Measurements from ENCODE around the gene COL9A3.
A peak's percentile ranks its signal among the peaks of the same experiment; 100 is the strongest.

Gene COL9A3

DNA sequence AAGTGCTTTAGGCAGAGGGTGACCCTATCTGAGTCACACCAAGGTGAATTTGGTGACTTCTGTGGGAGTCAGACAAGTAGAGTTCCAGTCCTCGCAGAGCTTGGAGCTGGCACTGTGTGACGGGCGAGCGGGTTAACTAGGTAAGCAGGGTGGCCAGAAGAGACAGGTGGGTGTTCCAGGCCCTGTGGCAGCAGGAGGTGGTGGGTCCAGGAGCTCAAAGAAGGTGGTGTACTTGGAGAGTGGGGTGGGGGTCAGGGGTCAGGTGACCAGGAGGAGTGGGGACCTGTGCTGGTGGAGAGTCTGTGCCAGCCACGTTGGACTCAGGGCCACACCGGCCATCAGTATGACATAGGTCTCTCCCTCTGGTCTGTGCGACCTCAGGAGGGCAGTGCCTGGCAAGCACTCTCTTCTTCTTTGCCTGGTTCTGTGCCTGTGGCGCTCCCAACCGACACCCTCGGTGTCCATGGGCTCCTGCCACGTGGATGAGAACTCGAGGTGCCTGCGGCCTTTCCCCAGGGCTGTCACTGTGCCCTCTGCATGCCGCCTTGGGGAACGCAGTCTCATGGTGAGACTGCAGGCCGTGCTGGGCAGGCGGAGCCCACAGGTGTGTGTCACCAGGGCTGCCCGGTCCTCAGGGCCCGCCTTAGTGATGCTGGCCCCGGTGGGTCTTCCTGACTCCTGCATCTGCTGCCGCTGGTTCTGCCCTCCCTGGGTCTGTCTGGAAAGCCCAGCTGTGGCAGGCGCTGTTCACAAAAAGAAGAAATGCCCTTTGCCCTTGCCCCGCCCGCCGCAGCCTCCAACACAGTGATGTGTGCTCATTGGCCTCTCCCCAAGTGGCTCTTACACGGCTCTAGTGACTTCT lies 18.9 kb upstream of the COL9A3 start:
- DNase-seq = no peak

DNA sequence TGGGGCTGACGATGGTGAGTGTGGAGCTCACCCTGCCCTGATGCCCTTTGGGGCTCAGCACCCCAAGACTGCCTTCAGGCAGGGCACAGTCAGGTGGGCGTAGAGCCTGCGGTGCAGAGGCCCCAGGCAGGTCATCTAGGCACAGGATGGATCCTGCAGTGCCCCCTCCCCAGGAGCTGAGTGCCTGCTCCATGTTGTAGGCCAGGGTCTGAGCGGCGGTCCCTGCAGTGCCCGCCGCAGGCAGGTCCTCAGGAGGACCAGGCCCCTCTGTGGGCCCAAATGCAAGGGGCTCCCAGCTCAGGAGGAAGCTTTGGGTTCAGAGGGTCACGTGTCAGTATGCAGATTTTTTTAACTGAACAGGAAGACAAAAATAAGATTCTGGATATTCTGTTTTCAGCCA lies 17.8 kb upstream of the COL9A3 start:
- no peak for DNase-seq

DNA sequence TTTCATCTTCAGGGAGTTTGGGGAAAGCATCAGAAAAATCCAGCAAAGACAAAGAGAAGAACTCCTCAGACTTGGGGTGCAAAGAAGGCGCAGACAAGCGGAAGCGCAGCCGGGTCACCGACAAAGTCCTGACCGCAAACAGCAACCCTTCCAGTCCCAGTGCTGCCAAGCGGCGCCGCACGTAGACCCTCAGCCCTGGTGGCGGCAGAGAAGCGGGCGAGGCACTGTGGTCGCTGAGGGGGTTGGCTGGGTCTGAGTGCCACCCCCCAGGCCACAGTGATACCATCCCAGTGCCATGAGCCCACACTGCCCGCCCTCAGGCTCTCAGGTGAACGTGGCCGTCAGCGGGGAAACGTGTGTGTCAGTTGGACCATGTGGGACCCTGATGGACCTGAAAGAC lies 17.4 kb upstream of the COL9A3 start:
- DNase-seq = no peak

- DNase-seq = no peak
Observed at GRCh38 chr20:62799873-62800272, 17.0 kb upstream of the COL9A3 start.

- no peak for DNase-seq
Observed at GRCh38 chr20:62800314-62801259, 16.3 kb upstream of the COL9A3 start.

DNA sequence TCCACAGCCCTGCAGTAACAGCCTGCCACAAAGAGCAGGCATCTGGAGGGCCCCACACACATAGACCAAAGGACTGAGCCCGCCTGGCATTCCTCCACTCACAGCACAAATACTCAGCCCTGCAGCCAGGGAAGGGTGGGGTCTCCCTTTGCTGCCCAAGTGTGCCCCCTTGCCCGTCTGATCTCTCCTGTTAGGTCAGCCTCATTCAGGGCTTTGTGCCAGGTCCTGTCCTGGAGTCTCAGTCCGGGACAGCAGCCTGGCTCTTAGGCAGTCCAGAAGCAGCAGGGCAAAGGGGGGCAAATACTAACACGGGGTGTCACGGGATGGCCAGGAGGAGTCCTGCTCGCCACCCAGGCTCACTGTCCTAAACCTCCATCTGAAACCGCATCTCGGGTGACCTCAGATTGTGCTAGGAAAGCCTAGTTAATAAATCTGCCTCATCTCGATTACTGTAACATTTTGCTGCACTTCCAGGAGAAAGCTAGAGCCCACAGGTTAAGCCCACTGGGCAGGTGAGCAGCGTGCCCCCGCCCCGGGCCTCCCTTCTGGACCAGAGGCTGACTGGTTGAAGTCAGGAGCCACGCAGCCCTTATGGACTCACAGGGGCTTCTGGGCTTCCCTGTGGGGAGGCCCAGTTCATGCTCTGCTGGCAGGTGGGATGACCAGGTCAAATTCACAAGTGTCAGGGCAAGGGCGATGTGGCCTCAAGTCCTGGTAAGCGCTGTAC lies 15.4 kb upstream of the COL9A3 start:
- DNase-seq = no peak

DNA sequence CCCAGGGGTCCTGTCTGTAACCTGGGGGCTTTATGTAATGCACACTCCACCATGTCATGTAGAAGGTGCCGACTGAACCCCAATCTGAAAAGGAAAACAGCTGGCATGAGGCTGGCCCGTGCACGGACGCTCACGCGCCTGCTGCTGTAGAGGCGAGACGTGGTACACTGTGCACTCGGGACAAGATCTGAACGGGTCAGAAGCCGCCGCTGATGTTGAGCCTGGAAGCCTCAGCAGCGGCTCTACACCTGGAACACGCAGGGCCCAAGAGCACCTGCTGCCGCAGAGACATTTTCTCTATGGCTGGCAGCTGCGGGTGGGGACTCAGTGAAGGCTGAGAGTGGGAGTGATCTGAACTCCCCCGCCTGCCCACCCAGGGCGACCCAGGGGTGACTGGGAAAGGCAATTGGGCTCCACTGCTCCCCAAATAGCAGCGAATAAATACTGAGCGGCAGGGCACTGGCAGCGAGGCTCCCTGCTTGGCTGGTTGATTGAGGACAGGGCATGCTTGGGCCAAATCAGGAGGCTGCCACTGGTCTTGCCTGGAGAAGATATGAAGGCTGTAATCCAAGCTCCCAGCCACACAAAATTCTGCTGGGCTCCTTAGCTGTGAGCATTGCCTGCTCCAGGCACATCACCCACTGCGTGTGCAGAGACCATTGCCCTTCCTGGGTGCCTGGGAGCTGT lies 14.7 kb upstream of the COL9A3 start:
- no peak for DNase-seq

DNA sequence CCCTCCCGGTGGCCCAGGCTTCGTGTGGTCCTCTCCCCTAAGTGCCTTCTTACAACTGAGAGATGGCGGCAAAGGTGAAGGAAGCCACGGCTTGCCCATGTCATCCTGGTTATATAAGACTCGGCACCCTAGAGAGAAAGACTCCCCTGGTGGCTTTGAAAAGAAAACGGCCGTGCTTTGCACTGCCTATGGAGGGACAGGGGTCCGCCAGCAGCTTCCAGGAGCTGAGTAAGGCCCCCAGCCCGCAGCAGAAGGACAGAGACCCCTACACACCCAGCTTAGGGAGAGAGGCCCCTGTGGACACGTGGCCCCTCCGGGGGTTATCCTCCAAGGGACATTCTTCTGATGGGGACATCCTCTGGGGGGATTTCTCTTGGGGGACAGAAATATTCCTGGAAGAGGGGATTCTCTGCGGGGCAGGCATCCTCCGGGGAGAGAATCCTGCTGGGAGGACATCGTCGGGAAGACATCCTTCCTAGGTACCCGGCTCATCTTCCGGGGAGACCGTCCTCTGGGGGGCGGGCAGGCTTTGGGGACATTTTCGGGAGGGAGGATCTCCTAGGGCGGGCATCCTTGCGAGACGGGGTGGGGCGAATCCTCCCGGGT lies 12.7 kb upstream of the COL9A3 start:
- no peak for DNase-seq

DNA sequence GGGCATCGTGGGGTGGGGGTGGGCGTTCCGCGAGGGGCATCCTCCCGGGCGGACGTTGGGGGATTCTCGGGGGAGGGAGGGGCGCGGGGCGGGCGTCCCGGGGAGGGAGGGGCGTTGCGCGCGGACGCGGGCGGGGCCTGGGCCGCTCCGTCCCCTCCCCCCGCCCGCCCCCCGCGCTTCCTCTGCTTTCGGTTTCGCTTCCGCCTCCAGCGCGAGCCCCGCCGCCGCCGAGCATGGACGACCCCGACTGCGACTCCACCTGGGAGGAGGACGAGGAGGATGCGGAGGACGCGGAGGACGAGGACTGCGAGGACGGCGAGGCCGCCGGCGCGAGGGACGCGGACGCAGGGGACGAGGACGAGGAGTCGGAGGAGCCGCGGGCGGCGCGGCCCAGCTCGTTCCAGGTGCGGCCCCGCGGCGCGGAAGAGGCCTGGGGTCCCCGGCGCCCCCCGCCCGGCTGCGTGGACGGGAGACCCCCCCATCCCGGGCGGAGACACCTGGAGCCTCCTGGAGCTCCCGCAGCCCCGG lies 12.2 kb upstream of the COL9A3 start, which contains the start of gene OGFR:
Gene OGFR (plus strand): TSS at position 209 of the 528 bp plus-strand sequence. CDS start 25 bp downstream, at position 234.
- peak; percentile 81 for DNase-seq

GRCh38 chr20:62805155-62805710 lies 11.6 kb upstream of the COL9A3 start:
- no peak for DNase-seq

DNA sequence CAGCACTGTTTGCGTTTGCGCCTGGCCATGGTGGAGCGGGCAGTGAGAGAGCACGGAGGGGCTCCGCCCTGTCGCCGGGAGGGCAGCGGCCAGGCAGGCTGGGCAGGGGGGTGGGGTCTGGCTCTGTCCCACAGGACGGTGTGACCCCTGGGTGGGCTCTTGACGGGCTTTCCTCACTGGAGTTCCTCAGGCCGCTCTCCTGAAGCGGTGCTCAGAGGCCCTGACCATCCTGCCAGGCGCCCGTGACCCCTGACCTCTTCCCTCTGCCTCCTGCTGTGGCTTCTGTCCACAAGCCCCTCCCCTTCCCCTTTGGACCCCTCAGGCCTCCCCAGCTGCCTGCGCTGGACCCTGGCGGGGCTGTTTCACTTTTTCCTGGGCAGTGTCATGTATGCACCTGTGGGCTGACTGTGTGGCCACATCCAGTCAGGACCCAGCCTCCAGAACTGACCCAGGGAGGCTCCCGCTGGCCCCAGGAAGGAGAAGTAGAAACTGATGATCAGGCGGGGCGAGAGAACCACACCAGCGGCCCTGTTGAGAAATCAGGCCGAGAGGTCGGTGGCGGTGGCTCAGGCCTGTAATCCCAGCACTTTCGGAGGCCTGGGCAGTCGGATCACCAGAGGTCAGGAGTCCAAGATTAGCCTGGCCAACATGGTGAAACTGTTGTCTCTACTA lies 11.0 kb upstream of the COL9A3 start:
- DNase-seq = no peak

GRCh38 chr20:62806383-62807050 lies 10.3 kb upstream of the COL9A3 start:
- no peak for DNase-seq

GRCh38 chr20:62807444-62808210 lies 9.2 kb upstream of the COL9A3 start:
- DNase-seq = no peak

GRCh38 chr20:62808211-62808865 lies 8.5 kb upstream of the COL9A3 start:
- DNase-seq = peak; percentile 85

- DNase-seq = no peak
Observed at GRCh38 chr20:62809530-62810428, 7.1 kb upstream of the COL9A3 start.

DNA sequence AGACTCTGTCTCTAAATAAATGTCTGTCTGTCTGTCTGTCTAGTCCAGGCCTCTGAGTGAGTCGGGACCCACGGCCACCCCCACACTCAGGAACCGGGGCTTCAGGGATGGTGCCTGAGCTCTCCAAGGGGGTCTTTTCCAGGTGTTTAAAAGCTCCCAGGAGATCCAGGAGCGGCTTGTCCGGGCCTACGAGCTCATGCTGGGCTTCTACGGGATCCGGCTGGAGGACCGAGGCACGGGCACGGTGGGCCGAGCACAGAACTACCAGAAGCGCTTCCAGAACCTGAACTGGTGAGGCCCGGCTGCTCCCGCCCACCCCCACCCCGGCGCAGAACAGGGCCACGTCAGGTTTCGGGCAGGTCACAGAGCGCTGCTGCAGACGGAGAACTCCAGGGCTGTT lies 5.5 kb upstream of the COL9A3 start:
- no peak for DNase-seq

DNA sequence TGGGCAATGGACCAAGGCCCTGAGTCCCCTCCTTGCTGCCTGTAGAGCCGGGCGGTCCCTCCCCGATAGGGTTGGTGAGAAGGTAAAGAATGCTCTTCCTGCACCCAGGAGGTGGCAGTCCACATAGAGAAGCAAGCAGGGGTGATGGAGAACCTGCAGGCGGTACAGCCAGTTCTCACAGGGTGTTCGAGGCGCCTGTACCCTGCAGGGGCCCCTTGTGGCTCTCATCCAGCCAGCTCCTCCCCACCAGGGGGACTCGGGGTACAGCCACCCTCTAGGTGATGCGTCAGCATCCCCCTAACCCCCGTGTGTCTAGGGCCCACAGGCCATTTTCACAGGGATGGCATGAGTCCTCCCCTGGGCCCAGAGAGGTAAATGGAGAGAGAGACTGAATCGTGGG lies 5.1 kb upstream of the COL9A3 start:
- DNase-seq = no peak

Measured in right forelimb (tissue), 1 donor.